D721Med (cell line): ENCODE results near the gene UVRAG.

Experiments
- DNase-seq: peaks from one replicate; pipeline ENCODE4 v3.0.0; 2011; ENCODE audit warnings: low spot score; ENCODE audit not compliant: insufficient read length
- FAIRE-seq: peaks from 2 replicates; lab custom pipeline; 2011; peaks lifted over from hg19 to GRCh38; lab: Jason Lieb, UNC
- TF ChIP-seq, protein P1 (sequence below): IDR thresholded peaks from 2 replicates; pipeline ENCODE4 v1.5.1; 2012; ENCODE audit warnings: mild to moderate bottlenecking, control low read depth; ENCODE audit not compliant: insufficient read depth; ENCODE audit errors: missing control alignments

The UVRAG gene

DNA sequence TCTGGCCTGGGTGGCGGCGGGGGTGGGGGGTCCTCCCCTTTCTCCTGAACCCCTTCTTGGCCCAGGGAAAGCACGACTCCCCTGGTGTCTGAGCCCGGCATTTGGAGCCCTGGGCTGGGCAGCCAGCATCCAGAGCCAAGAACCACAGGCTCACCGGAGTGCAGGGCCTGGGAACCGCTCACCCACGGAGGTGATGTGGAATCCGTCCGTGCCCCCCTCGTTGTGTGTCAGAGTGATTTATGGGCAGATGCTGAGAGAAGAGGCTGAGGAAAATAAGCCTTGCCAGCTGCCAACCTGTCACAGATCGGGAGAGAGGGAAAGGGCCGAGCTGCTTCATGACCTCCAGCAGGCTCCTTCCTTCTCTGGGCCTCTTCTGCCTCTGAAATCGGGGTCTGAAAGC is 357.6 kb downstream of the UVRAG start:
- FAIRE-seq (no peak), DNase-seq (no peak)
- TF ChIP-seq, protein P1, sequence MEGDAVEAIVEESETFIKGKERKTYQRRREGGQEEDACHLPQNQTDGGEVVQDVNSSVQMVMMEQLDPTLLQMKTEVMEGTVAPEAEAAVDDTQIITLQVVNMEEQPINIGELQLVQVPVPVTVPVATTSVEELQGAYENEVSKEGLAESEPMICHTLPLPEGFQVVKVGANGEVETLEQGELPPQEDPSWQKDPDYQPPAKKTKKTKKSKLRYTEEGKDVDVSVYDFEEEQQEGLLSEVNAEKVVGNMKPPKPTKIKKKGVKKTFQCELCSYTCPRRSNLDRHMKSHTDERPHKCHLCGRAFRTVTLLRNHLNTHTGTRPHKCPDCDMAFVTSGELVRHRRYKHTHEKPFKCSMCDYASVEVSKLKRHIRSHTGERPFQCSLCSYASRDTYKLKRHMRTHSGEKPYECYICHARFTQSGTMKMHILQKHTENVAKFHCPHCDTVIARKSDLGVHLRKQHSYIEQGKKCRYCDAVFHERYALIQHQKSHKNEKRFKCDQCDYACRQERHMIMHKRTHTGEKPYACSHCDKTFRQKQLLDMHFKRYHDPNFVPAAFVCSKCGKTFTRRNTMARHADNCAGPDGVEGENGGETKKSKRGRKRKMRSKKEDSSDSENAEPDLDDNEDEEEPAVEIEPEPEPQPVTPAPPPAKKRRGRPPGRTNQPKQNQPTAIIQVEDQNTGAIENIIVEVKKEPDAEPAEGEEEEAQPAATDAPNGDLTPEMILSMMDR: no peak

DNA sequence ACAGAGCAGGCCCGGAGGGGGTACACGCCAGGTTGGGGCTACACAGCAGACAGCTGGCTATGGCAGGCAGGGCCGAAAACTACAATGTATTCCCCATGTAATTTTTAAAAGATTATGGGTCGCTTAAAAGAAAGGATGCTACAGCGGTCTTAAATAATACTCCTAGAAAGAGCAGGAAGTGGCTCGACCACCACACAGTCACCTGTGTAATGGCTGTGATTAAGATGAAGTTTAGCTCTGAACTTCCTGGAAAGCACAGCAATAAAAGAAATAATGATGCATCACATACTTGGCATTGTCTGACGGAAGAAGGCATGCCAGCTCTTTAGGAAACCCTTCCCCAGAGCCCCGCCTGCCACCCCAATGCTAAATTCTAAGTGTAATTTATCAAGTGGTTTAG is 358.7 kb downstream of the UVRAG start:
- DNase-seq (no peak), FAIRE-seq (no peak)
- TF ChIP-seq, protein P1: no peak

DNA sequence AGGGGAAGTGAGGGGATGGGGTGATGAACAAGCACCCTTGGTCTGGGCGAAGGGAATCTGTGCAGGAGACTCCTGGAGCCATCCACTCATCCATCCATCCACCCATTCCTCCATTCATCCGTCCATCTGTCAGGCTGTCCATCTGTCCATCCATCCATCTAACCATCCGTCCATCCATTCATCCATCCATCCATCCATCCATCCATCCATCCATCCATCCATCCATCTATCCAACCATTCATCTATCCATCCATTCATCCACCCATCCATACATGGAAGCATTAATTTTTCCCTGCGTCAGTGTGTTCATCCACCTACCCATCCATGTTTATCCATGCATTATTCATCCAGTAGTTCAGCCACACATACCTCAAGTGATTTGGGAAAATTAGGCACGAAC is 359.3 kb downstream of the UVRAG start:
- FAIRE-seq: no peak
- no peak for DNase-seq
- TF ChIP-seq, protein P1: no peak

DNA sequence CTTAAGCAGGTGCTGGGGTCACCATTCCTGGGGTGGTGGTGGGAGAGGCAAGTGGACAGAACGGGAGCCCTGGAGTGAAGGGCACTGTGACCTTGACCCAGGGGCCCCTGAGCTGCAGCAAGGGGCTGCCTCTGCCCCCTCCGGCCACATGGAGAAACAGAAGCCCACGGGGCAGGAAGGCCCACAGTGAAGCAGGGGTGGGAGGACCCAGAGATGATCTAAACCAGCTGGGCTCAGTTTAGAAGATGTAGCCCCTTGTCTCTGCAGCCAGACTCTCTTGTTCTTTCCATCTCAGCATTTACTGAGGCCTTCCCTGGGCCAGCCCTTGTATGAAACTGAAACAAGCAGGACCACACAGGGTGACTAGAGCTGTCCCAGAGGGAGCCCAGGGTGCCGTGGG is 360.8 kb downstream of the UVRAG start:
- no peak for DNase-seq
- TF ChIP-seq, protein P1: no peak
- no peak for FAIRE-seq

DNA sequence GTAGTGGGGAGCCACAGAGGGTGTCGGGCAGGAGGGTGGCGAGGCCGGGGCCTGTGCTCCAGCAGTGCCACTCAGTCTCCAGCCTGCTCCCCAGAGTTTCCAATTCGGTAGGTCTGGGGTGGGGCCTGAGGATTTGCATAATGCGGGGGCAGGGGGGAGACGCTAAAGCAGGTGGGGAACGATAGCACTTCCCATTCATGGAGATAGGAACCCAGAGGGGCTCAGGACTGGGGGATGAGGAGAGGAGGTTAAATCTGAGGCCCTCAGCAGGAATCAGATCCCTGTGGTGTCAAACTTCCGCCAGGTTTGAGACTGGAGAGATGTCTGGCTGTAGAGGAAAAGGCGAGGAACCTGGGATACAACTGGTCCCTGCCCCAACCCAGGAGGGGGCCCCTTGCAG is 361.5 kb downstream of the UVRAG start:
- DNase-seq (no peak), FAIRE-seq (no peak)
- TF ChIP-seq, protein P1: no peak

DNA sequence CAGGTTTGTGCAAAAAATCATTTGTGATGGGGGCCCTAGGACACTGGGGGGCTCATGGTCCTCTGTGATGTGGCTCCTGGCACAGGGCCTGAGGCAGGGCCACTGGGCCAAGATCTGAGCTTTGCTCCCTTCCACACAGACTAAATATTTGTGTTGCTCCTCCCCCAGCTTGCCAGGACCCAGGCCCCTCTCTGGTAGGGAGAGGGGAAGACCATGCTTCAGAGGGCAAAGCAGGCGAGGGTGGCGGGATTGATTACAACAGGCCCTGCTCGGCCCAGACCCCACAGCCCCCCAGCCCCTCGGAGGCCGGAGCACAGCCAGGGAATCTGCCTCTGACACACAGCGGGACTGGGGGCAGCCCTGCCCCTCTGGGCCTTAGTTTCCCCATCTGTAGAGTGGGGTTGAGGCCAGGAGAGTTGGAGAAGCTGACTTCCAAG is 362.3 kb downstream of the UVRAG start:
- no peak for DNase-seq
- FAIRE-seq: no peak
- TF ChIP-seq, protein P1: no peak

DNA sequence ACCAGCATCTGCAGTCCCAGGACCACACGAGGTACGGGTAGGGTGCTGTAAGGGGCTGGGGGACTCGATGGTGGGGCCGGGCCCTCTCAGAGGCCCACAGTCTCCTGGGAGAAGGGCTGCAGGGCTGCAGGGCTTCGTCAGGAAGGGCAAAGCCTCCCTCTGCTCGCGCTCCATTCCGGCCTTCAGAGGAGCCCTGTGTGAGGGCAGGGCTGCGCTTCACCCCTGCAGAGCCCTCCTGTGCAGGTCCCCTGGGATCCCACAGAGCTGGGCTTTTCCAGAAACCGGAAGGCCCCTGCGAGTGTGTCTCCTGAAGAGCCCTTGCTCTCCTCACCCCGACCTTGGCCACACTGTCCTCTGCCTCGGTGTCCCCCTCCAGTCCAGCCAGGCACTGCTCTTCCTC is 364.1 kb downstream of the UVRAG start:
- TF ChIP-seq, protein P1: no peak
- DNase-seq: no peak
- FAIRE-seq: no peak
